HepG2 (cell line): ENCODE results near the gene THRB. TPM values are rescaled to one million over a fixed set of nuclear protein-coding genes. Genes with fewer than 3 reads are reported as not detected.

Source experiments
- ATAC-seq: fragments of 200-7000 bp; cut with Tn5 transposase; 3 replicates; pipeline ENCODE4 v1.9.1; 2020; ENCODE audit warnings: mild to moderate bottlenecking, moderate library complexity
- BruUV-seq: library from RNA; stranded (reverse); fragments of 400-500 nt; replicated peaks from 2 replicates; lab custom pipeline; 2021; lab: Mats Ljungman, UMichigan
- CTCF ChIA-PET: fragments of 300-600 bp; formaldehyde crosslinking; extraction: SDS; loops from one replicate; lab custom pipeline; 2021; ENCODE audit warnings: low total read pairs, inconsistent platforms, low intra/inter-chr PET ratio; lab: Yijun Ruan, JAX
- POLR2A ChIA-PET: fragments of 350-600 bp; sonication (Branson Sonifier 250); formaldehyde crosslinking; loops from one replicate; lab custom pipeline; 2020; ENCODE audit warnings: antibody characterized with exemption, inconsistent platforms; lab: Yijun Ruan, JAX
- DNase-seq: peaks from one replicate; pipeline ENCODE4 v3.0.0-alpha.2; 2015; ENCODE audit warnings: low spot score
- FAIRE-seq: peaks from 3 replicates; lab custom pipeline; 2011; peaks lifted over from hg19 to GRCh38; lab: Jason Lieb, UNC
- H2AFZ ChIP-seq: one replicate; pipeline ENCODE4 v1.6.1; 2011; ENCODE audit warnings: low read length, inconsistent platforms
- H3K27ac ChIP-seq: fragments of 300-600 bp; 3 replicates; pipeline ENCODE4 v1.8.0; 2011; ENCODE audit warnings: mixed run types, mild to moderate bottlenecking, mixed read lengths, low read length, inconsistent platforms; ENCODE audit not compliant: insufficient read depth; ENCODE audit errors: extremely low read length
- H3K27me3 ChIP-seq, 2 experiments: fragments of 200-600 bp in 1 of 2; 2 replicates in 1 of 2; 3 replicates in 1 of 2; pipeline versions ENCODE4 v1.6.0 to v1.8.0; 2011; ENCODE audit warnings: low read length in 2 of 2, mild to moderate bottlenecking in 2 of 2, moderate library complexity in 2 of 2, inconsistent platforms in 1 of 2; ENCODE audit not compliant: insufficient read depth in 2 of 2, control insufficient read depth in 1 of 2
- H3K36me3 ChIP-seq, 2 experiments: fragments of 200-600 bp in 1 of 2; replicated peaks in 1 of 2; 2 replicates in 1 of 2; 3 replicates in 1 of 2; pipeline versions ENCODE4 v1.5.1 to v1.8.0; 2011; ENCODE audit warnings: low read length in 2 of 2, inconsistent platforms in 1 of 2; ENCODE audit not compliant: insufficient read depth in 2 of 2, control insufficient read depth in 1 of 2
- H3K4me1 ChIP-seq: 2 replicates; pipeline ENCODE4 v1.5.1; 2012; ENCODE audit warnings: low read length, inconsistent platforms; ENCODE audit not compliant: insufficient read depth
- H3K4me2 ChIP-seq: 2 replicates; pipeline ENCODE4 v1.6.0; 2011; ENCODE audit warnings: low read depth, low read length, inconsistent platforms
- H3K4me3 ChIP-seq, 3 experiments: fragments of 200-600 bp in 1 of 3; sonication (generic), shearing (Covaris generic) in 1 of 3; replicated peaks in 1 of 3; 2 replicates each; pipeline ENCODE4 v1.5.1; 2011 to 2016; ENCODE audit warnings: low read length in 3 of 3, inconsistent platforms in 2 of 3, low read depth in 2 of 3, mild to moderate bottlenecking in 2 of 3, control low read depth in 1 of 3, mixed read lengths in 1 of 3; ENCODE audit not compliant: insufficient read depth in 1 of 3
- H3K79me2 ChIP-seq: one replicate; pipeline ENCODE4 v1.6.1; 2011; ENCODE audit warnings: low read length, inconsistent platforms; ENCODE audit not compliant: insufficient read depth
- H3K9ac ChIP-seq: 2 replicates; pipeline ENCODE4 v1.6.0; 2011; ENCODE audit warnings: mild to moderate bottlenecking, low read depth, low read length, inconsistent platforms; ENCODE audit not compliant: insufficient read depth
- H3K9me3 ChIP-seq: 2 replicates; pipeline ENCODE4 v1.5.1; 2012; ENCODE audit warnings: mild to moderate bottlenecking, low read length
- H4K20me1 ChIP-seq: 2 replicates; pipeline ENCODE4 v1.6.0; 2011; ENCODE audit warnings: inconsistent platforms, mild to moderate bottlenecking, low read length, moderate library complexity; ENCODE audit not compliant: insufficient read depth
- ARNT ChIP-seq: fragments of 450-650 bp; IDR thresholded peaks from 2 replicates; pipeline ENCODE4 v1.6.1; 2017
- FOXO4 ChIP-seq: sonication (generic); formaldehyde crosslinking; conservative IDR thresholded peaks from 2 replicates; pipeline ENCODE4 v1.8.1; 2023; ENCODE audit warnings: missing genetic modification reagents
- GATAD1 ChIP-seq: IDR thresholded peaks from 2 replicates; pipeline ENCODE4 v1.6.1; 2016; ENCODE audit warnings: missing genetic modification reagents, missing compliant biosample characterization
- HOMEZ ChIP-seq: IDR thresholded peaks from 2 replicates; pipeline ENCODE4 v1.6.1; 2016; ENCODE audit warnings: low read depth
- NONO ChIP-seq, 2 experiments: fragments of 450-650 bp in 1 of 2; sonication (generic) in 1 of 2; formaldehyde crosslinking in 1 of 2; IDR thresholded peaks in 1 of 2; conservative IDR thresholded peaks in 1 of 2; 2 replicates each; pipeline versions ENCODE4 v1.6.1 to v1.8.0; 2017 to 2022; ENCODE audit warnings: mild to moderate bottlenecking in 1 of 2, missing genetic modification reagents in 1 of 2, moderate library complexity in 1 of 2
- POGK ChIP-seq: sonication (generic); formaldehyde crosslinking; conservative IDR thresholded peaks from 2 replicates; pipeline ENCODE4 v1.8.0; 2022; ENCODE audit warnings: mild to moderate bottlenecking, moderate library complexity, missing genetic modification reagents
- SPEN ChIP-seq: sonication (generic); formaldehyde crosslinking; IDR thresholded peaks from 2 replicates; pipeline ENCODE4 v1.5.1; 2020; ENCODE audit warnings: low read depth, mild to moderate bottlenecking, missing genetic modification reagents
- THAP11 ChIP-seq: IDR thresholded peaks from 2 replicates; pipeline ENCODE4 v1.6.1; 2016; ENCODE audit warnings: missing biosample characterization, missing genetic modification reagents
- WGBS: methylation state at CpG from one replicate; pipeline ENCODE4 v1.1.6; 2017; ENCODE audit warnings: low lambda C conversion rate; 5-methylcytosine and 5-hydroxymethylcytosine counted together
- in situ Hi-C: cut with HindIII; loops from 2 replicates; pipeline ENCODE4 v1.10.0; 2017; ENCODE audit warnings: low pct_unique_long_range_greater_than_20kb; ENCODE audit not compliant: extremely low pct_ligation_motif_present
- intact Hi-C: fragments of 100-400 bp; cut with micrococcal nuclease; formaldehyde crosslinking; loops from one replicate; pipeline ENCODE4 v1.10.0; 2022; ENCODE audit not compliant: unreplicated experiment
- polyA plus RNA-seq, 8 experiments: library from polyadenylated mRNA; depleted of rRNA in 3 of 8; stranded (reverse) in 7 of 8; unstranded in 1 of 8; fragments of >200 nt; fragmentation: Illumina TruSeq in 4 of 8; extraction: Trizol in 4 of 8; gene quantifications; 2 replicates each; pipeline versions ENCODE4 v1.2.1 to v1.2.3, GENCODE V29; 2011 to 2016; ENCODE audit warnings: low read depth in 4 of 8, missing spikeins in 1 of 8, mixed read lengths in 1 of 8; ENCODE audit not compliant: insufficient read depth in 1 of 8
- total RNA-seq, 5 experiments: library from RNA; depleted of rRNA; stranded (reverse); fragments of >200 nt; fragmentation: Illumina TruSeq; extraction: Trizol; gene quantifications; 2 replicates each; pipeline ENCODE4 v1.2.3, GENCODE V29; 2016; ENCODE audit warnings: low read depth in 1 of 5

The THRB gene
- total and polyA plus RNA-seq, 2 of the 13 experiments (the other 11 are each of a cell fraction or from before 2014, with no cell fraction given): 4.7 to 22.7 TPM

- no peaks in the 10 kb centered on the region for H4K20me1 ChIP-seq
These were observed 55.6 kb downstream of the THRB start for GRCh38 chr3:24439021-24439420.

More at GRCh38 chr3:24439021-24439420, 55.6 kb downstream of the THRB start:
- H3K36me3 ChIP-seq: no peaks in the 10 kb centered on the region
- no peak overlapping the region for H3K4me2 ChIP-seq
- no peaks in the 10 kb centered on the region for H3K9me3 ChIP-seq
- WGBS: 100% methylated on average over 3 of the region's 4 CpGs
- H3K27me3 ChIP-seq: no peaks in the 10 kb centered on the region
- FAIRE-seq: no peak
- no peak for ATAC-seq
- CTCF ChIA-PET: no interaction called here
- peaks cover 19% of the 10 kb centered on the region for H3K79me2 ChIP-seq
- no peak overlapping the region for H3K4me3 ChIP-seq
- intact Hi-C loops: no loop called here
- peaks cover 66% of the 10 kb centered on the region for H3K4me1 ChIP-seq
- in situ Hi-C loops: no loop called here
- POLR2A ChIA-PET: interaction anchor here (2.8 kb wide), 1 partner anchor 12 kb away, joined by 13 read pairs; no protein-coding TSS in a partner anchor
- H2AFZ ChIP-seq: no peak overlapping the region
- no peak overlapping the region for H3K9ac ChIP-seq
- no peak overlapping the region for H3K27ac ChIP-seq
- TF ChIP-seq GATAD1 (CRISPR knock-in tag) (no peak), ARNT (no peak), THAP11 (no peak), SPEN (CRISPR knock-in tag) (no peak), HOMEZ (CRISPR knock-in tag) (no peak), POGK (CRISPR knock-in tag) (no peak), FOXO4 (no peak), NONO (IDR thresholded peaks at IDR 0.05) (no peak), NONO (CRISPR knock-in tag; conservative IDR thresholded peaks at IDR 0.05) (no peak)
- BruUV-seq: no TSS peak
- DNase-seq: no peak
